Measurements from ENCODE around the gene CYP4B1.
"Not testable (repeated sequence)": the region's sequence is repeated elsewhere in the genome, so short reads cannot be mapped to it uniquely, and the experiment has no call there.

CYP4B1 gene

GRCh38 chr1:46812996-46813857 is 14.4 kb downstream of the CYP4B1 start:
- in situ Hi-C loops (cut with MboI; ENCODE audit: low sequenced_read_pairs) = no loop called here

GRCh38 chr1:46813858-46814396 is 15.1 kb downstream of the CYP4B1 start:
- in situ Hi-C loops (cut with MboI; ENCODE audit: low sequenced_read_pairs) = no loop called here

- in situ Hi-C loops (cut with MboI; ENCODE audit: low sequenced_read_pairs) = no loop called here
Observed at GRCh38 chr1:46815133-46815532, 16.3 kb downstream of the CYP4B1 start.

DNA sequence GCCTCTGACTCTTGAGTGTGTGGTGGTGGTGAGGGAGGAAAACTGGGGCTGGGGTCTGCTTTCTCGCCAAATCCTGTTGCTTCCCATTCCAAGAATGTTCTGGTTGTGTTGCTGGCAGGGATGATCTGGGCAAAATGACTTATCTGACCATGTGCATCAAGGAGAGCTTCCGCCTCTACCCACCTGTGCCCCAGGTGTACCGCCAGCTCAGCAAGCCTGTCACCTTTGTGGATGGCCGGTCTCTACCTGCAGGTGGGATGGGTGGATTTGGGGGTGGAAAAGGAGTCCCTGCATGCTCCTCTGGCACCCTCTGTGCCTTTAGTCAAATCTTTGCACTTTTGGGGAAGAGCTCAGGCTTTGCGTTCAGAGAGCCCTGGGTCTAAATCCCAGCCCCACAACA is 18.1 kb downstream of the CYP4B1 start:
- in situ Hi-C loops (cut with MboI; ENCODE audit: low sequenced_read_pairs) = no loop called here

DNA sequence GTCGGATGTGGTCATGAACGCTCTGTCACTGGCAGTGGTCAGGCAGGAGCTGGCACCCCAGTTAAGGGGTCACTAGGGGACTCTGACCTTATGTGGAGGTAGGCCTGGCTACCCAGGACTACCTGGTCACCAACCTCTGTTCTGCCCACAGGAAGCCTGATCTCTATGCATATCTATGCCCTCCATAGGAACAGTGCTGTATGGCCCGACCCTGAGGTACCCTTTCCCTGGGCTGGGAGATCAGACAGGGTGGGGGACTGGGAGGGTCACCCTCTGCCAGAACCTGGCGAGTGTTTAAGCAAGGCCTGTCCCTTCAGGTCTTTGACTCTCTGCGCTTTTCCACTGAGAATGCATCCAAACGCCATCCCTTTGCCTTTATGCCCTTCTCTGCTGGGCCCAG is 19.0 kb downstream of the CYP4B1 start:
- in situ Hi-C loops (cut with MboI; ENCODE audit: low sequenced_read_pairs) = no loop called here

DNA sequence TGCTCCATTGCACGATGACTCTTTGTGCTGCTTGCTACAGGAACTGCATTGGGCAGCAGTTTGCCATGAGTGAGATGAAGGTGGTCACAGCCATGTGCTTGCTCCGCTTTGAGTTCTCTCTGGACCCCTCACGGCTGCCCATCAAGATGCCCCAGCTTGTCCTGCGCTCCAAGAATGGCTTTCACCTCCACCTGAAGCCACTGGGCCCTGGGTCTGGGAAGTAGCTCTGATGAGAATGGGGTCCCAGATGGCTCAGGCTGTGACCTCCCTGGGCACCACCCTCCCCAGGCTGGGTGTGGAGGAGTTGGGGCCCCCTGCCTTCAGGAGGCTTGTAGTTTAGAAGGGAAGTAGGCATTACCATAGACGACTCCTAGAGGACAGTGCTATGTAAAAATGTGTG is 19.7 kb downstream of the CYP4B1 start:
- in situ Hi-C loops (cut with MboI; ENCODE audit: low sequenced_read_pairs) = no loop called here

DNA sequence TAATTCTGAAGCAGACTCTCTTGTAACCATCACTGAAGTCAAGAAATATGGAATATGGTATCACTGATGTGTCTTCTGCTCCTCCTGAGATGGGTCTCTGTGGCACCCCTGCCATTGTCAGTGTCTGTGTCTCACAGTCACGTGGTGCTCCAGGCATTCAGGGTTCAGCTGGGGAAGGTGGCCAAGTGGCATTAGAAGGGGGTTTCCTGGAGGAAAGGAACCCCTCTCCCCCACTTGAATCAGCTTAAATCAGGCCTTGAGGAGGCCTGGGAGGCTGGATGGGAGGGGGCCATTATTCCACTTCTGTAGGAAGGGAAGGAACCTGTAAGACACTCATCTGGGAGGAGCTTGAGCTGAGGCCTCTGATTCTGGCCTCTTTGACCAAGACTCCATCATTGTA is 20.5 kb downstream of the CYP4B1 start:
- in situ Hi-C loops (cut with MboI; ENCODE audit: low sequenced_read_pairs) = no loop called here

DNA sequence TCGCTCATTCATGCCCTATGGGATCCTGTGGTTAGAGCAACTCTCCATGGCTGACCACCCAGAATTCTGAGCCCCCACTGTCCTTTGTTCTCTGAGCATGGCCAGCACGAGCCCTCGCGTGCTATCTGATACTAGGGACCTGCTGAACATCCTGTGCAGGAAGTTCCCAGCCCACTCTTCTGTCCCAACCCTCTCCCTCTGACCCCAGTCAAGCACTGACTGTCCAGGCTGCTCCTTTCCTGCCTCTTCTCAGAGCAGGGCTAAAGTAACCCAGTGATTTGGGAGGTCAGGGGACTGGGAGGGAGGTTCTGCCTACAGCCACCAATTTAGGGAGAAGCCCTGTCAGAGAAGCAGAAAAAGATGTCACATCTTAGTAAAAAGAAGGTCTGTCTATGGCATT is 21.2 kb downstream of the CYP4B1 start:
- in situ Hi-C loops (cut with MboI; ENCODE audit: low sequenced_read_pairs) = no loop called here

DNA sequence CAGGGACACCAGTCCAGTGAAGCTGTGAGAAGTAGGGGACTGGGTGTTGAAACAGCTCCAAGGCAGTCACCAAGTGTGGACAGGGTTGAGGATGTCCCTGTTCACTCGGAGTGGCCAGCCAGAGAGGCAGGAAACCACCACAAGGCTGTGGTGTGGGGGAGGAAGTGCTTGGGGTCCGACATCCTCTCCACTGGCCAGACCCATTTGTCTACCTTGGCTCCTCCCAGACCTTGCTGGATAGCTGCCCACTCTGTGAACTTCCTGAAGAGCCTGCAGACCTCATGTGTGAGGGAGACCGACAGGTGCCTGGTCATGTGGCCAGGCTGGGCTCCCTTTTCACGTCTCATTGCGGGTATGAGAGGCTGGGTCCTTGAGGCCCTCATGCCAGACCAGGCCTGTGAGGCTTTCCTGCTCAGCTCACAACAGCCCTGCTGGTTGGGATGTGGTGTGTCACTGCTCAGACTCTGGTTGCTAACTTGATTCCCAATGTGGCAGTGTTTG is 21.8 kb downstream of the CYP4B1 start:
- in situ Hi-C loops (cut with MboI; ENCODE audit: low sequenced_read_pairs) = no loop called here

GRCh38 chr1:46822248-46822826 is 23.5 kb downstream of the CYP4B1 start:
- in situ Hi-C loops (cut with MboI; ENCODE audit: low sequenced_read_pairs) = no loop called here

GRCh38 chr1:46823151-46823550 is 24.3 kb downstream of the CYP4B1 start:
- in situ Hi-C loops (cut with MboI; ENCODE audit: low sequenced_read_pairs) = no loop called here

GRCh38 chr1:46826892-46827291 is 28.0 kb downstream of the CYP4B1 start:
- in situ Hi-C loops (cut with MboI; ENCODE audit: low sequenced_read_pairs) = not testable (repeated sequence)

DNA sequence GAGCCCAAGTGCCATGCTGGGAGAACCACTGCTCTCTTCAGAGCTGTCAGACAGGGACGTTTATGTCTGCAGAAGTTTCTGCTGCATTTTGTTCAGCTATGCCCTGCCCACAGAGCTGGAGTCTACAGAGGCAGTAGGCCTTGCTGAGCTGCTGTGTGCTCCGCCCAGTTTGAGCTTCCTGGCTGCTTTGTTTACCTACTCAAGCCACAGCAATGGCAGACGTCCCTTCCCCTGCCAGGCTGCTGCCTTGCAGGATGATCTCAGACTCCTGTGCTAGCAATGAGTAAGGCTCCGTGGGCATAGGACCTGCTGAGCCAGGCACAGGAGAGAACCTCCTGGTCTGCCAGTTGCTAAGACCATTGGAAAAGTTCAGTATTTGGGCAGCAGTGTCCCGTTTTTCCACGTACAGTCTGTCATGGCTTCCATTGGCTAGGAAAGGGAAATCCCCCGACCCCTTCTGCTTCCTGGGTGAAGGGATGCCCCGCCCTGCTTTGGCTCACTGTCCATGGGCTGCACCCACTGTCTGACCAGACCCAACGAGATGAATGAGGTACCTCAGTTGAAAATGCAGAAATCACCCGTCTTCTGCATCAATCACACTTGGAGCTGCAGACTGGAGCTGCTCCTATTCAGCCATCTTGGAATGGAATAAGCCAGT is 31.9 kb downstream of the CYP4B1 start:
- in situ Hi-C loops (cut with MboI; ENCODE audit: low sequenced_read_pairs) = no loop called here

GRCh38 chr1:46835469-46835868 is 36.6 kb downstream of the CYP4B1 start:
- in situ Hi-C loops (cut with MboI; ENCODE audit: low sequenced_read_pairs) = not testable (repeated sequence)

DNA sequence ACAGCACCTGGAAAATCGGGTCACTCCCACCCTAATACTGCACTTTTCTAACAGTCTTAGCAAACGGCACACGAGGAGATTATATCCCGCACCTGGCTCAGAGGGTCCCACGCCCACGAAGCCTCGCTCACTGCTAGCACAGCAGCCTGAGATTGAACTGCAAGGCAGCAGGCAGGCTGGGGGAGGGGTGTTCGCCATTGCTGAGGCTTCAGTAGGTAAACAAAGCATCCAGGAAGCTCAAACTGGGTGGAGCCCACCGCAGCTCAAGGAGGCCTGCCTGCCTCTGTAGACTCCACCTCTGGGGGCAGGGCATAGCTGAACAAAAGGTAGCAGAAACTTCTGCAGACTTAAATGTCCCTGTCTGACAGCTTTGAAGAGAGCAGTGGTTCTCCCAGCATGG is 47.5 kb downstream of the CYP4B1 start:
- in situ Hi-C loops (cut with MboI; ENCODE audit: low sequenced_read_pairs) = not testable (repeated sequence)

DNA sequence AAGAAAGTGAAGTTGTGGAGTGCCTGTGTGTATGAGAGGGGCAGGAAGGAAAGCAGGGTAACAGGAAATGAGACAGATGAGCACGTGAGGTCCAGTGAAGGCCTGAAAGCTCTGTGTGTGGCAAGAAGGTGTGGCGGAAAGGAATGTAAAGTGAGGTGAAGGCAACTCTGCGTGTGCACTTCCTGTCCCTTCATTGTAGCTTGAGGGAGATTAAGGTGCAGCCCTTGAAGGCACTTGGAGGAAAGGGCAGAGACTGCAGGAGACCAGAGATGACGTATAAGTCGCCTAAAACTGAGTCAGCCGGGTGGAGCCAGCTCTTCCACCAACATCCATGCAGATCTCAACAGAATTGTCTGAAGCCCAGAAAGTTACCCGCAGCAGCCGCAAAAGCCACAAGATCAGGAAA is 58.8 kb downstream of the CYP4B1 start:
- in situ Hi-C loops (cut with MboI; ENCODE audit: low sequenced_read_pairs) = not testable (repeated sequence)

DNA sequence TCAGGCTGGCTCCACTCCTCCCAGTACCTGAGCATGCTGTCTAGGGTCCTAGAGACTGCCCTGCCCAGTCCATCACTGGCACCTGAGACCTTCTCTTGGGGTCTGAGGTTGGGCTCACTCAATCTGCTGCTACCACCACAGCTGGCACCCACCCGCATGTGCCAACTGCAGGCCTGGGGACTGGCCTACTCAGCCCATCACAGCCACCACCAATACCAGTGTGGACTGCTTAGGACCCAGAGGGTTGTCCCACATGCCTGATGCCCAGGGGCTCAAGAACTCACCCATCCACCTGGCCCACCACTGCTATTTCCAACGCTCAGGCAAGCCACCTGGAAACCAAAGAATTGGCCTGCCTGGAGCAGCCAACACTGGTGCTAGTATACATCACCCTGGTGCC is 63.5 kb downstream of the CYP4B1 start:
- in situ Hi-C loops (cut with MboI; ENCODE audit: low sequenced_read_pairs) = no loop called here
